CD4-positive, alpha-beta T cell treated with Interleukin-15 for 1 hour (primary cell): ENCODE results near the gene CISH.

Experiments
- DNase-seq: peaks from one replicate; pipeline ENCODE4 v3.0.0-alpha.2; 2020

The CISH gene

GRCh38 chr3:50611464-50612233, at the start of gene CISH:
CISH (minus strand) TSS chr3:50611774; CDS start chr3:50611650, 124 bp downstream.
- peak; percentile 98 for DNase-seq

DNA sequence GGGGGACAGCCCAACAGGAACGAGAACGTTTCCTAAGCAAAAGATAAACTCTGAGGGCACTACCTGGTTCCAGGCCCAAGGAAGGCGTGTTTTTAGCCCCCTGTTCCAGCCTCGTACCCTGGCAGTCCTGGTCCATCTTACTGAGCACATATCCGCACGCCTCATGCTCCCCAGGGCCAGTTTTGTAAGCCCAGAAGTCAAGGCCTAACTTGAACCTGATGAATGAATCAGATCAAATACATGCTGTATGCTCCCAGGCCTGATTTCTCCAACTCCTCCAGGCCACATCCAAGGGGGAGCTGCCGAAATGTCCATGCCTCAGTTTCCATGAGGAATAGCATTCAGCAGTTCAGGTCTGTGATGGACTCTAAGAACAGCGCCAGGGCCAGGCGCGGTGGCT, 48.8 kb upstream of the CISH start:
- no peak for DNase-seq

GRCh38 chr3:50658831-50659230, 47.3 kb upstream of the CISH start:
- DNase-seq = no peak

GRCh38 chr3:50658416-50658815, 46.8 kb upstream of the CISH start:
- no peak for DNase-seq

GRCh38 chr3:50657816-50658215, 46.2 kb upstream of the CISH start:
- no peak for DNase-seq

GRCh38 chr3:50657407-50657806, 45.8 kb upstream of the CISH start:
- DNase-seq = no peak

- DNase-seq = peak; percentile 13
Observed at GRCh38 chr3:50656417-50657195, 45.0 kb upstream of the CISH start.

GRCh38 chr3:50655009-50655830, 43.6 kb upstream of the CISH start:
- DNase-seq = peak; percentile 16

- DNase-seq = peak; percentile 2
Observed at GRCh38 chr3:50653937-50654595, 42.5 kb upstream of the CISH start.

- peak; percentile 55 for DNase-seq
Observed at GRCh38 chr3:50652709-50653108, 41.1 kb upstream of the CISH start.

GRCh38 chr3:50651920-50652529, 40.5 kb upstream of the CISH start:
- no peak for DNase-seq

DNA sequence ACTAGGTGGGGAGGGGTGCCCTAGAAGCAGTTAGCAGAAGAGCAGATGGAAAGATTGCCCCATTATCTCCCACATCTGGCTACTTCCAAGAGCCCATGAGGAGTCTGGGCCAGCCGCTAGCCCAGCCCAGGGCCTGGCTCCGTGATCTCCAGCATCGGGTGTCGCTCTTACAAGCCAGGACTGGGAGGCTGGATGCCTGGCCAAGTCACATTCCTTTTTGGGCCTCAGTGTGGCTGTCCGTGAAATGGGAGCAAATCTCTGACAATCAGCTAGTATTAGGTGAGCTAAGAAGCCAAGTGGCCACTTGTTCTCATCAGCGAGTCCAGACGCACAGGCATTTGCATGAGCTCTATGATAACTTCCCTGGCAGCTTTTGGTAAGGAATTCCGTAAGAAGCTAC, 39.9 kb upstream of the CISH start:
- no peak for DNase-seq

DNA sequence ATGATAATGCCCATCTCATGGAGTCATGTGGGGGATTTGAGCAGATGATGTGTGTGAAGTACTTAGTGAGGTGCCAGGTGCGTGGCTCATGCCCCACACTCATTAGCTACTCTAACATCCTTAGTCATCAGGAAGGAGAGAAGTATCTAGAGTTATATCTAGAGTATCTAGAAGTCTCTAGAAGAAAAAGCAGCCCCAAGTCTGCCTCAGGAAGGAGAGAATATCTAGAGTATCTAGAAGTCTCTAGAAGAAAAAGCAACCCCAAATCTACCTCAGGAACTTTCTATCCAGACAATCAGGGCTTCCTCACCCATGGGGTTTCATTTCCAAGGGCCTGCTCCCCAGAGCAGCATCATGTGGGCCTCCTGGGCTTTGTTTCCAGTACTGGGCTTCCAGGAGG, 38.4 kb upstream of the CISH start:
- DNase-seq = no peak

DNA sequence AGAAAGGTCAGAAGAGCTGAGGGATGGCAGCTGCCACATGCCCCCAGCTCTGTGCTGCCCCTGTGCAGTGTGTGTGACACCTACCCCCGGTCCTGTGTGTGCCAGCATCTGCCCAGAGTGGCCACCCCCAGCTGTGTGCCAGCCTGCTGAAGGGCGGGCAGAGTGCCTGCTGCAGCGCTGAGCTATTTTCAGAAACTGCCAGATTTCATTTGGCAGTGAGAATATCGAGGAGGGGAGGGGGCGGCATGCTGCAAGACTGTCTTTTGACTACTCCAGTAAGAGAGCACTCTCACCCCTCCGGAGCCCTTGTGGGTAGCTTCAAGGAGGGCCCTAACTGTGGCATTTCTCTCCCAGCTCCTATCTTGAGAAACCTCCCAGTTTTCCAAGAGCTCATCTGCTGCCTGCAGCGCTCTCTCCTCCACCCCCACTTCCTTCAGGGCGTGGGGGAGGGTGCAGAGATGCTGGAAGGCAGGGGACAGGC, 37.9 kb upstream of the CISH start:
- DNase-seq = no peak

- DNase-seq = no peak
Observed at GRCh38 chr3:50648944-50649343, 37.4 kb upstream of the CISH start.

- DNase-seq = no peak
Observed at GRCh38 chr3:50648313-50648712, 36.7 kb upstream of the CISH start.

- no peak for DNase-seq
Observed at GRCh38 chr3:50645378-50645777, 33.8 kb upstream of the CISH start.

DNA sequence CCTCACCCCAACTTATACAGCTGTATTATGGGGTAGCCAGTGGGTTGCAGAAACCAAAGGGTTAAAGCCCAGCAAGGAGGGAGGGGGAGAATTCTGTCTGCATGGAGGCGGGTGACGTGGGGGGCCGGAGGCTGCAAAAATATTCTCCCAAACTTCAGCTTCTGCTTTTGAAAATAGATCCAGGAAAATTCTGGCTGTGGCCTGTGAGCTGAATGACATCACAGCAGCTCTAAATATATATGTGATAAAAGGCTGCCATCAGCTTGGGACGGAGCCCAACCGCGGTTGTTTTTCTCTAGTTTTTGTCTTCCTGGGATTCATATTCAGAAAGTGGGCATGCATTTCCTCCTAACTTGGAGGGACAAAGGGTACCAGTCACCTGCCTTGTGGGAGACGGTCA, 33.0 kb upstream of the CISH start:
- no peak for DNase-seq

DNA sequence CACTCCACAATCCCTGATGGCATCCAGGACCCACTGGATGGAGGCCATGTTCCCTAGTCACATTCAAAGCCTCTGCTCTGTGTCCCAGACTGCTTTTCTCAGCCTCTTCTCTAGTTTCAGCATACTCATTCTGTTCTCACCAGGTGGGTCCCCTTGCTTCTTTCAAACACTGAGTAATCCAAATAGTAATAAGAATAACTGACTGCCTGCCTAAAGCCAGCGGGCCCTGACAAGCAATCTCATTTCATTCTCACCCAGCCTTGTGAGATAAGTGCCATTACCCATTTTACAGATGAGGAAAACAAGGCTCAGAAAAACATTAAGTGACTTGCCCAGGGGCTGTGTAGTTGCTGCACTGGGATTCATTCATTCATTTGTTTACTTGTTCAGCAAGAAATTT, 30.8 kb upstream of the CISH start:
- DNase-seq = no peak

- DNase-seq = no peak
Observed at GRCh38 chr3:50639055-50639494, 27.5 kb upstream of the CISH start.

GRCh38 chr3:50637945-50638344, 26.4 kb upstream of the CISH start:
- no peak for DNase-seq

DNA sequence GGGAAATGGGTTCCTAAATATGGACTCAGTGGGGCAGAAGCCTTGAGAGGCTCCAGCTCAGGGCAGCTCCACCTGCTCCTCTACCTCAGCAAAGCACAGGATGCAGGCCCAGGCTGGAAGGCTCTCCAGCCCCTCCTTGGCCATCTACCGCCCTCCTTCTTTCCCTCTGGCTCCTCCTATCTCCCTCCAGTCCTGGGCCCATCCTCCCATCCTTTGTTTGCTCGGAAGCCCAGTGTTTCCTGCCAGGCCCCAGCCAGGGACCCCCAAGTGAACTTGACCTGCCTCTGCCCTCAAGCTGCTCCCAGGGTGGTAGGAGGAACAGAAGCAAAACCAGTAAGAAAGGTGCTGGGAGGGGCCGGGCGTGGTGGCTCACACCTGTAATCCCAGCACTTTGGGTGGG, 25.4 kb upstream of the CISH start:
- no peak for DNase-seq
